CD1c-positive myeloid dendritic cell (primary cell): Measurements from ENCODE around the gene MYF5.

Experiments
- DNase-seq: peaks from one replicate; pipeline ENCODE4 v3.0.0-alpha.2; 2016; ENCODE audit errors: extremely low spot score

The MYF5 gene

GRCh38 chr12:80766210-80766609 lies 49.5 kb downstream of the MYF5 start:
- DNase-seq: no peak

- no peak for DNase-seq
These were observed 50.2 kb downstream of the MYF5 start for GRCh38 chr12:80766897-80767296.
